ENCODE measurements around the gene CCDC171.
"Not testable (repeated sequence)": the region's sequence is repeated elsewhere in the genome, so short reads cannot be mapped to it uniquely, and the experiment has no call there.

The CCDC171 gene

DNA sequence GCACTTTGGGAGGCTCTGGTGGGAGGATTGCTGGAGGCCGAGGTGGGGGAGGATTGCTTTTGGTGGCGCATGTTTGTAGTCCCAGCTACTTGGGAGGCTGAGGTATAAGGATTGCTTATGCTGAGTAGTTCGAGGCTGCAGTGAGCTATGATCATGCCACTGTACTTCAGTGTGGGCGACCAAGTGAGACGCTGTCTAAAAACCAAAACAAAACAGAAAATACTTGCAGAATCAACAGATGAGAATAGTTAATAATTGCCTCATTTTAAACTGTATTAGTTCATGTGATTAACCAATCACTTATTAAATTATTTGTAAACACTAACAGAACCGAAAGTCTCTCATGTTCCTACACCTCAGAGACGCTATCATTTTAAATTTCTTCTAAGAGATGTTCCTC is 118.1 kb downstream of the CCDC171 start:
- TF ChIP-seq, protein P1, sequence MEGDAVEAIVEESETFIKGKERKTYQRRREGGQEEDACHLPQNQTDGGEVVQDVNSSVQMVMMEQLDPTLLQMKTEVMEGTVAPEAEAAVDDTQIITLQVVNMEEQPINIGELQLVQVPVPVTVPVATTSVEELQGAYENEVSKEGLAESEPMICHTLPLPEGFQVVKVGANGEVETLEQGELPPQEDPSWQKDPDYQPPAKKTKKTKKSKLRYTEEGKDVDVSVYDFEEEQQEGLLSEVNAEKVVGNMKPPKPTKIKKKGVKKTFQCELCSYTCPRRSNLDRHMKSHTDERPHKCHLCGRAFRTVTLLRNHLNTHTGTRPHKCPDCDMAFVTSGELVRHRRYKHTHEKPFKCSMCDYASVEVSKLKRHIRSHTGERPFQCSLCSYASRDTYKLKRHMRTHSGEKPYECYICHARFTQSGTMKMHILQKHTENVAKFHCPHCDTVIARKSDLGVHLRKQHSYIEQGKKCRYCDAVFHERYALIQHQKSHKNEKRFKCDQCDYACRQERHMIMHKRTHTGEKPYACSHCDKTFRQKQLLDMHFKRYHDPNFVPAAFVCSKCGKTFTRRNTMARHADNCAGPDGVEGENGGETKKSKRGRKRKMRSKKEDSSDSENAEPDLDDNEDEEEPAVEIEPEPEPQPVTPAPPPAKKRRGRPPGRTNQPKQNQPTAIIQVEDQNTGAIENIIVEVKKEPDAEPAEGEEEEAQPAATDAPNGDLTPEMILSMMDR (IDR thresholded peaks at IDR 0.05; ENCODE audit: control insufficient read depth, insufficient read depth, low read depth, low read length, missing control alignments), result no peak
- no peak overlapping the region for H3K4me3 ChIP-seq (ENCODE audit: control insufficient read depth, low read depth, low read length)
- DNase-seq (ENCODE audit: low read depth), result no peak

DNA sequence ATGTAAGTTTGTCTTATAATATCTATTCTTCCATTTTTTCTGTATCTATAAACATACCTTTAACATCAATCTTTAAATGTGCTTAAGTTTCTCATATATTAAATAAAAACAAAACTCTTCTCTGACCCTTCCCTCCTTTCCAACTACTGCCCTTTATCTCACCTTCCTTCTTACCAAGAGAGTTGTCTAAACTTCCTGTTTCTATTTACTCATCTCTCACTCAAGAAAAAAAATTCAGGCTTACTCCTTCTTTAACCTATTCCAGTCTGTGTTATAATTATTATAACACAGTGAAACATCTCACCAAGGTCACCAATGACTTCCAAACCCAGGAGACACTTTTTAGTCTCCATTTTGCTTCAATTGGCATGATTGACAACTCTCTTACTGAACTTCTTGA is 140.9 kb downstream of the CCDC171 start:
- no peak overlapping the region for H3K4me3 ChIP-seq (ENCODE audit: control insufficient read depth, low read depth, low read length)
- TF ChIP-seq, protein P1 (IDR thresholded peaks at IDR 0.05; ENCODE audit: control insufficient read depth, insufficient read depth, low read depth, low read length, missing control alignments), result no peak
- DNase-seq (ENCODE audit: low read depth), result no peak

DNA sequence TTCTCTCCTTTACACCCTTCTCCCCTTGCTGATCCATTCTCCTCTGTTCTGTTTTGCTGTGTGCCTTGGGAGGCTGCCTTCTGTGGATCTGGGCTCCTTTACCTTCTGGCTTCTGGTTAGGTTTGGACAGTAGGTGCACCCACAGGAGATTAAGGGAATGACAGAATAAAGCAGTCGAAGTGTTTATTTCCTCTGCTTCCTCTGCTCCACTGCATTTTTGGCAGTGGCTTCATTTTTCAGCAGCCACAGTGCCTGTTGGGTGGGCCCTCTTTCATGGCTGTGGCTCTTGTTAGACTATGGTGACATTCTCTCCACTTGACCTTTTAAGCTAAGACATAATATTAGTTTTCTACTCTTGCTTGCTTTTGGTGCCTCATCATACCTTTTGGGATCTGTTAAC is 144.1 kb downstream of the CCDC171 start:
- TF ChIP-seq, protein P1 (IDR thresholded peaks at IDR 0.05; ENCODE audit: control insufficient read depth, insufficient read depth, low read depth, low read length, missing control alignments), result no peak
- no peak for DNase-seq (ENCODE audit: low read depth)
- H3K4me3 ChIP-seq (ENCODE audit: control insufficient read depth, low read depth, low read length), result no peak overlapping the region

DNA sequence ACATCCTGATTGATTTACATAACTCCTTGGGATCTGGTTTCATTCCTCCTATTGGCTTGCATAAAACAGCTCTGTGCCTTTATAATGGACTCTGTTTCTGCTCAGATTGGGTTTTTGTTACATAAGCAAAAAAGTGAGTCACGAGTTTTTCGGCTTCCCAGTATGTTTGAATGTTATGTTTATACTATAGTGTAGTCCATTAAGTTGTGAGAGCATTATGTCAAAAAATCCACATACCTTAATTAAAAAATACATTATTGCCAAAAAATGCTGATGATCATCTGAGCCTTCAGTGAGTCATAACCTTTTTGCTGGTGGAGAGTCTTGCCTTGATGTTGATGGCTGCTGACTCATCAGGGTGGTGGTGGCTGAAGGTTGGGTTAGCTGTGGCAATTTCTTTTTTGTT is 144.6 kb downstream of the CCDC171 start:
- DNase-seq (ENCODE audit: low read depth), result peak; percentile 39
- TF ChIP-seq, protein P1 (IDR thresholded peaks at IDR 0.05; ENCODE audit: control insufficient read depth, insufficient read depth, low read depth, low read length, missing control alignments), result no peak
- H3K4me3 ChIP-seq (ENCODE audit: control insufficient read depth, low read depth, low read length), result no peak overlapping the region

DNA sequence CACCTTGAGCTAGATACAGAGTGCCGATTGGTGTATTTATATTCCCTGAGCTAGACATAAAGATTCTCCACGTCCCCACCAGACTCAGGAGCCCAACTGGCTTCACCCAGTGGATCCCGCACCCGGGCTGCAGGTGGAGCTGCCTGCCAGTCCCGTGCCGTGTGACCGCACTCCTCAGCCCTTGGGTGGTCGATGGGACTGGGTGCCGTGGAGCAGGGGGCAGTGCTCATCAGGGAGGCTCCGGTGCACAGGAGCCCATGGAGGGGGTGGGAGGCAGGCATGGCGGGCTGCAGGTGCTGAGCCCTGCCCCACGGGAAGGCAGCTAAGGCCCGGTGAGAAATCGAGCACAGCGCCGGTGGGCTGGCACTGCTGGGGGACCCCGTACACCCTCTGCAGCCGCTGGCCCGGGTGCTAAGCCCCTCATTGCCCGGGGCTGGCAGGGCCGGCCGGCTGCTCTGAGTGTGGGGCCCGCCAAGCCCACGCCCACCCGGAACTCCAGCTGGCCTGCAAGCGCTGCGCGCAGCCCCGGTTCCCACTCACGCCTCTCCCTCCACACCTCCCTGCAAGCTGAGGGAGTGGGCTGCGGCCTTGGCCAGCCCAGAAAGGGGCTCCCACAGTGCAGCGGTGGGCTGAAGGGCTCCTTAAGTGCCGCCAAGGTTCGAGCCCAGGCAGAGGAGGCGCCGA is 147.2 kb downstream of the CCDC171 start:
- not testable (repeated sequence) for H3K4me3 ChIP-seq (ENCODE audit: control insufficient read depth, low read depth, low read length); DNase-seq (ENCODE audit: low read depth)

DNA sequence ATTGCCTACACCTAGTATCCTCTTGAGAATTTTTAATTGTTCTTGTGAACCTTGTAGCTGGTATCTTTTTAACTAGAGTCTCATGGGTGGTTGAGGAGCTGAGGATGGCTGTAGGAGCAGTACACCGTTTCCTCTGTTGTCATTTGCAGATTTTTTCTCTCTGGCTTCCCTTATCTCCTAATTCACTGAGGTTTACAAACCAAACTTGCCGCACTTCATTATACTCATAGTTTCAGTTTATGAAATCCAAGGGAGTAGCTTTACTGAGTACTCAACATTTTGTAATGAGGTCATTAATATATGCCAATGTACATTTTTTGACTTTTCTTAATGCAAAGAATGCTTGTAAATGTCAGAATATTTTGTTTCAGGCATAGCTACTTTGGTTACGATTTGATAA is 154.2 kb downstream of the CCDC171 start:
- no peak for DNase-seq (ENCODE audit: low read depth)
- H3K4me3 ChIP-seq (ENCODE audit: control insufficient read depth, low read depth, low read length), result no peak overlapping the region
- TF ChIP-seq, protein P1 (IDR thresholded peaks at IDR 0.05; ENCODE audit: control insufficient read depth, insufficient read depth, low read depth, low read length, missing control alignments), result no peak

DNA sequence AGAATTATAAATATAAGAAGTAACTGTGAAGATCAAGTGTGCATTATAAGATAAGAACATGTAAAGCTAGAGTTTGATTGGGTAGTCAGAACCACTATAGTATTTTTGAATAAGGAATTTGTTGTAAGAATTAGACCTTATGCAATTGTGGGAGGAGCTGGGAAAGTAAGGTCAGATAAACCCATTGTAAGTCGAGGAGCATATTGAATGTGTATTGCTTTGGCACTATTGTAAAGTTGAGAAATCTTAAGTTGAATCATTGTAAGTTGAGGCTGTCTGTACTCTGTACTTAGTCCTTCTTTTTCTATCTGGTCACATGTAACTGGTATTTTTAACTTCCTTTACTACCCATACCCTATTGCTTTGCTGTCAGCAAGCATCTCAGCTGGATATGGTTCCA is 158.7 kb downstream of the CCDC171 start:
- DNase-seq (ENCODE audit: low read depth), result no peak
- TF ChIP-seq, protein P1 (IDR thresholded peaks at IDR 0.05; ENCODE audit: control insufficient read depth, insufficient read depth, low read depth, low read length, missing control alignments), result no peak
- H3K4me3 ChIP-seq (ENCODE audit: control insufficient read depth, low read depth, low read length), result no peak overlapping the region

All from AG09309 (cell line).